GM18499 (cell line): Measurements from ENCODE around the gene ANTXRL.
"Not testable (repeated sequence)": the region's sequence is repeated elsewhere in the genome, so short reads cannot be mapped to it uniquely, and the experiment has no call there.

Experiments
- ATAC-seq: cut with Tn5 transposase; IDR thresholded peaks from one replicate; pipeline ENCODE4 v1.9.1; 2021; ENCODE audit warnings: moderate number of reproducible peaks; ENCODE audit not compliant: insufficient read depth, unreplicated experiment

ANTXRL gene

GRCh38 chr10:46305986-46306385, 19.2 kb downstream of the ANTXRL start:
- no peak for ATAC-seq

- ATAC-seq = no peak
Observed at GRCh38 chr10:46306516-46307184, 19.9 kb downstream of the ANTXRL start.

- no peak for ATAC-seq
Observed at GRCh38 chr10:46307281-46308112, 20.7 kb downstream of the ANTXRL start.

- ATAC-seq = no peak
Observed at GRCh38 chr10:46308113-46308415, 21.3 kb downstream of the ANTXRL start.

- no peak for ATAC-seq
Observed at GRCh38 chr10:46308666-46309450, 22.1 kb downstream of the ANTXRL start.

GRCh38 chr10:46309511-46310142, 22.8 kb downstream of the ANTXRL start:
- no peak for ATAC-seq

- ATAC-seq = no peak
Observed at GRCh38 chr10:46310143-46310514, 23.3 kb downstream of the ANTXRL start.

GRCh38 chr10:46310851-46311250, 24.1 kb downstream of the ANTXRL start:
- no peak for ATAC-seq

GRCh38 chr10:46311501-46311951, 24.7 kb downstream of the ANTXRL start:
- no peak for ATAC-seq

- ATAC-seq = not testable (repeated sequence)
Observed at GRCh38 chr10:46311961-46312431, 25.2 kb downstream of the ANTXRL start.

GRCh38 chr10:46312953-46313352, 26.2 kb downstream of the ANTXRL start:
- ATAC-seq = no peak

- no peak for ATAC-seq
Observed at GRCh38 chr10:46314071-46314470, 27.3 kb downstream of the ANTXRL start.

GRCh38 chr10:46315071-46315860, 28.5 kb downstream of the ANTXRL start:
- ATAC-seq = not testable (repeated sequence)

GRCh38 chr10:46317370-46317769, 30.6 kb downstream of the ANTXRL start:
- ATAC-seq = no peak

- ATAC-seq = no peak
Observed at GRCh38 chr10:46317889-46318288, 31.1 kb downstream of the ANTXRL start.

- ATAC-seq = no peak
Observed at GRCh38 chr10:46318799-46319198, 32.0 kb downstream of the ANTXRL start.

- ATAC-seq = no peak
Observed at GRCh38 chr10:46319389-46319788, 32.6 kb downstream of the ANTXRL start.

- ATAC-seq = no peak
Observed at GRCh38 chr10:46321770-46322169, 35.0 kb downstream of the ANTXRL start.

- ATAC-seq = no peak
Observed at GRCh38 chr10:46323176-46323575, 36.4 kb downstream of the ANTXRL start.

GRCh38 chr10:46325021-46325420, 38.2 kb downstream of the ANTXRL start:
- ATAC-seq = no peak
